ENCODE data around the gene PDE6A. TPM values are rescaled to one million over a fixed set of nuclear protein-coding genes. Genes with fewer than 3 reads are reported as not detected.

PDE6A gene
- total and polyA plus RNA-seq, 2 of the 8 experiments (the other 6 are each of a cell fraction or from before 2014, with no cell fraction given), result not detected

GRCh38 chr5:149935431-149935901 is 9.1 kb downstream of the PDE6A start (continued):
- no peak for TF ChIP-seq CHD7 (IDR thresholded peaks at IDR 0.05; ENCODE audit: insufficient replicate concordance, low read length)
- TF ChIP-seq RXRA (IDR thresholded peaks at IDR 0.05; ENCODE audit: insufficient read depth, low read depth, low read length), result no peak
- no peak for TF ChIP-seq SIX5 (IDR thresholded peaks at IDR 0.05; ENCODE audit: low read depth, low read length)
- TF ChIP-seq YY1 (IDR thresholded peaks at IDR 0.05; ENCODE audit: low read depth, low read length), result no peak
